Hematopoietic multipotent progenitor cell treated with erythropoietin and hydrocortisone succinate and interleukin-3 and kit ligand, for 4 days (in vitro differentiated cells): ENCODE measurements around the gene MED9.
A peak's percentile ranks its signal among the peaks of the same experiment; 100 is the strongest.

ENCODE experiments used
- DNase-seq: peaks from one replicate; pipeline ENCODE4 v3.0.0-alpha.2; 2015

MED9 gene

GRCh38 chr17:17505610-17506171, 28.9 kb downstream of the MED9 start:
- DNase-seq = no peak

GRCh38 chr17:17506181-17506741, 29.5 kb downstream of the MED9 start:
- no peak for DNase-seq

GRCh38 chr17:17506893-17507464, 30.2 kb downstream of the MED9 start:
- no peak for DNase-seq

DNA sequence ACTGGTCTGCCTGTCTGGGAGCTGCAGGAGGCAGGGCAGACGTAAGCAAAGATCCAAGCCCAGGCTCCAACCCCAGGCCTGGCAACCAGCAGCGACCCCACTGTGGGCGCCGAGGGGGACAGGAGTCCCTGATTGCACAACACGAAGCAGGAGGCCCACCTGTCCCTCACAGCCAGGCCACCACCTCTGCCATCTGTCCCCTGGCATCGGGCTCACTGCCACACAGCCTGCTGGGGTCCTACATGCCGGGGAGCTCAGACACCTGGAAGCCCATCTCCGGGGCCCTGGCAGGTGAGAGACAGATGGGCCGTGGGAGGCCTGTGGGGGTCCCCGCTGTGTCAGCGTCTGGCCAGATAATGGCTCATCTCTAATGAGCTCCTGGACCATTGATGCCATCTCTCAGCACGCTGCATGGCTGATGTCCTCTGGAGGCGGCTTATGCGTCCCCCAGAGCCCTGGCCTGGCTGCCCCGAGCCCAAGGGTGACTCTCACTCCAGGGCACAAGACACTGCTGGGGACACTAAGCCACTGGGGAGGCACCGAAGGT, 30.7 kb downstream of the MED9 start:
- no peak for DNase-seq

DNA sequence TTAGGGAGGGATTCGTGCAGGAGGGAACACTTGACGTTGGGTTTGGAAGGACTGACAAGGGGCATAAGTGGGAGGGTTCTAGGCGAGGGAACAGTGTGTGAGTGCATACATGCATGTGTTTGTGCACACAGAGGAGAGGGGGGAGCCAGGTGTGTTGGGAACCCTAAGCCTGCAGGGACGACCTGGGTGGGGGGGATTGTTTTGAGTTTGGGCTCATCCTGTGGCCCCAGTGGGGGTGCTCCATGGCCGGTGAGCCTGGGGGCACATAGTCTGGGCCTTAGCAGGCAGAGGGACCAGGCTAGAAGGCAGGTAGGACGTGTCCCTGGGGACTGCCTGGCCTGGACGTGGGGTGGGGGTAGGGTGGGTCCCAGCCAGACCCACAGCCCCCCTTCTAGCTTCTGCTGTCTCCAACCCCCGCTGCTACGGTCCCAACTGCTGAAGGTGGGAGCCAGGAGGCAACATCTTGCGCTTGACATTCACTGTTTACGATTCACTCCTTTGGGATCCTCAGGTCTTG, 31.3 kb downstream of the MED9 start:
- DNase-seq = no peak

DNA sequence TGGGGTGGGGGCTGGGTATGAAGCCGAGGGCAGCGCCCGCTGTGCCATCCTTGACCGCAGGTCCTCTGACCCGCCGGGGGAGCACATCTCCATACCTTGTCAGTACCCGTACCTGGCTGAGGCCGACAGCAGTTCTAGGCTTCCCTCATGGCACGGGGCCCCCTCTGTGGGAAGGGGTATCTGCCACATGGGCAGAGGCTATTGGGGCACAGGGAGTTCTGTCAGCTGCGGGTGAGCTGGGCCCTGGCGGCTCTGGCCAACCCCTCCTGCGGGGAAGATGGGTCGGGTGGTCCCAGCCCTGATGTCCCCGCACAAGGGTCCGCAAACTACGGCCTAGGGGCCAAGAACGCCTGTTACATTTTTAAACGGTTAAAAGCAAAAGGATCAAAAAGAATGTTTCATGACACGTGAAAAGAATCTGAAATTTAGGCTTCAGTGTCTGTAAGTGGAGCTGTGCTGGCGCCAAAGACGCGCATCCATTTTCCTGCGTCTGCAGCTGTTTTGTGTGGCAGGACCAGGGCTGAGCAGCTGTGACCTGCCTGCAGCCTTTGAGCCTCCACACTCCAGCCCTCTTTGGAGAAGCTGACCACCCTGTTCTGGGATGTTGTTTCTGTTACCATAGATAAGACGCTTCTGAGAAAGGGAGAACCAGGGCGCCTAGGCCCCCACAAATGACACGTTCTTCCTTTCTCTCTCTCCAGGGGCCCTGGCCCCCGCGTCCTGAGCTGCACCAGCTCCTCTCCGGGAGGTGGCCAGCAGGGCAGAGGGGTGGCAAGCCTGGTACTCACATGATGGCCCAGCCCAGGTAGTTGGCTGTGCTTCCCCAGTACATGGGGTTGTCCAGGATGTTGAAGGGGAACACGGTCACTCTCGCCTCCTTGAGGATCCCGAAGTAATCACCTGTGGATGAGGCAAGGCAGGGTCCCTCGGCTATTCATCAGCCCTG, 32.1 kb downstream of the MED9 start:
- DNase-seq = peak; percentile 78

DNA sequence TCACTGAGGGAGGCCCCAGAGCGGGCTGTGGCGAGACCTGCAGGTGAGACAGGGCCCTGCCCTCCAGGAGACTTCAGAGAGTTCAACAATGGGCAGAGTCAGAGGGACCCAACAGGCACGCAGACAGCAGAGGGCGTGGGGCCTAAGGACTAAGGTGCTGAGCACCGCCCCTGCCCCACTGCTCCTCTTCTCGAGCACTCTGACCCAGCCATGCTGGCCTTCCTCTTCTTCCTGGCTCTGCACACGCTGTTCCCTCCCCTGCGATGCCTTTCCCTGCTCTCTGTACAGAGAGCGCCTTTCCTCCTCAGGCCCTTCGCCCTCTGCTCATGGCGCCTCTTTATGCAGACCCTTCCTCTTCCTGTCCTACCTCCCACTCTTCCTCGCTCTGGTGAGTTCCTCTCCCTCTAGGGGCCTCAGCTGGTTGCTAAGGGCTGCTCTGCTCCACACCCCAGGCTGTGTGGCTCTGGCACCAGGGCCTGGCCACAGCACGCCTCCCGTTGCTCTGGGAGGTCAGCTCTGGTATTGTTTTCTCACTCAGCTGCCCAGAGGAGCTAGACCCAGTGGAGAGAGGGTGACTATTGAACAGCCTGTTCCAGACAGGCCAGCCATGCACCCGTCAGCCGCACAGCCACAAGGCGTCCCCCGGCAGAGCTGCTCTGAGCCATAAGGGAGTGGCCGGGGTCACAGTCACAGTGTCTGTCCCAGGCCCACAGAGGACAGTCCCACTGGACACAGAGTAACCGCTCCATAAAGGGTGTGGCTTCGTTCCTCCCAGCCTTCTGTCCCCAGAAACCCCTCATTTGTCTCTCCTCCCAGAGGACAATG, 33.0 kb downstream of the MED9 start:
- peak; percentile 40 for DNase-seq

DNA sequence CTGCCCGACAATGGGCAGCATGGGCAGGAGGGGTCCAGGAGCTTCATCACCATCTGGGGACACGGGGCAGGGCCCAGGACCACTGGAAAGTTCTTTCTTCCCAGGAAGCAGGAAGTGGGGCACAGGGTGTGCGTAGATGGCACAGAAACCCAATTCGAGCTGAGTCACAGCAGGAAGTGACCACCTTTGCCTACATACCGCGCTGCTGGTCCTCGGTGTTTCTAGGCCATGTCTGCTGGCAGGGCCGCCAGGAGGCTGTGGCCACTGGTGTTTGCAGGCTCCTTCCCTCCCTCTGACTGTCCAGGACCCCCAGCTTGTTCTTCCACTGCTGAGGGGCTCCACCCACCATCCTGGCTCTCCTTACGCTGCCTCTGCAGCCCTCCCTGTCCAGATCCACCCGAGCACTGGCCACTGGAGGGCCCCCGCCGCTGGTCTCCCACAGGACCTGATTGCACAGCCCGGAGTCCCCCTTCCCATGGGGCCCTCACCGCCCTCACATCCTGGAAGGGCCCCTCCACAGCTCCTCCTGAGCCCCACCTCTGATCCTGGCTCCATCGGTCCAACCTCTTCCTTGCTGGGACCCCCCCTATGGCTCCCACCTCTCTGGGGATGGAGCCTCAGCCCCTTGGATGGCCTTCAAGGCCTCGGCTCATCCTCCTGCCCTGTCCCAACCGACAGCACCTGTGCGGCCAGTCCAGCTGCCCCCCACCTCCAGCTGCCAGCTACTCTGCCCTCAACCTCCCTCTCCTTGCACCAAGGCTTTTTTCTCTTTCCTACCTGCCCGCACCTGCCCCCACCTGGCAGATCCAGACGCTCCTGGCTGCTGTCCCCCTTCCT, 33.9 kb downstream of the MED9 start:
- peak; percentile 51 for DNase-seq

GRCh38 chr17:17511293-17511741, 34.5 kb downstream of the MED9 start:
- DNase-seq = peak; percentile 66

DNA sequence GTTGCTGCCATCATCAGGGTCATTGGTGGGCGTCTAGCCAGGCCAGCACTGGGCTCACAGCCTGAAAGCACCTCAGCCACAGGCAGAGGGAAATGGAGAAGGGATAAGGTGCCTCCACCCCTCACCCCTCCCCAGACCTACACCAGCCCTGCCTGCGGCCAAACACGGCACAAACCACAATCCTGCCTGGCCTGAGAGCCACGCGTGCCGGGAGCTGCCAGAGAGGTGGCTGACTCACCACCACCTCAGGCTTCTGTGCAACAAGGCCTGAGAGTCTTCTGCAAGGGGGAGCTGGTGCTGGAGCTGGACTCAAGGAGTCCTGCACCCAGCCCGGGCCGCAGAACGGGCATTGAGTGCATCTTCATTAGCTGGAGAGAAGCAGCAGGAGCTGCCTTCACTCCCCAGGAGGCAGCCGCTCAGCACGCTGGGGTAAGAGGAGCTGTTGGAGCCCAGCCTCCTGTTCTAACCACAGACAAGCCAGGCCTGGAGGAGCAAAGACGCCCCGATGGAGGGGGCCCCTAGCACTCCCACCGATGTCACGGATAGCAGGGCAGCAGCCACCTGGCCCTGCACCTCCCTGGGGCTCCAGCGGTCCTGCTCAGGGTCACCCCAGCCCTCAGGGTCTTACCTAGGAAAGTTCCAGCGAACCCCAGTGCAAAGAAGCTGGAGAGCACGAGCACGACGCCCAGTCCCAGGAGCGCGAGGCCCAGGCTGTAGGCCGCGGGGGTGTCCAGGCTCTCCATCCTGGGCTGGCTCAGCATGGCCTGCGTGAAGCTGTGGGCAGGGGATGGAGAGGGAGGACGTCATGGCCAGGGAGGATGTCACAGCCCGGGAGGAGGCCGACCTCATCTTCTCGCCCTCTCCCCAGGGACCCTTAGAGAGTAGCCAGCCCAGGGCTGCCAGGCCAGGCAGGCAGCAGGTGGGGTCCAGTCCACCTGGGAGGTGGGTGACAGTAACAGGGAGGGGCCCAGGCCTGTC, 35.4 kb downstream of the MED9 start:
- peak; percentile 91 for DNase-seq

DNA sequence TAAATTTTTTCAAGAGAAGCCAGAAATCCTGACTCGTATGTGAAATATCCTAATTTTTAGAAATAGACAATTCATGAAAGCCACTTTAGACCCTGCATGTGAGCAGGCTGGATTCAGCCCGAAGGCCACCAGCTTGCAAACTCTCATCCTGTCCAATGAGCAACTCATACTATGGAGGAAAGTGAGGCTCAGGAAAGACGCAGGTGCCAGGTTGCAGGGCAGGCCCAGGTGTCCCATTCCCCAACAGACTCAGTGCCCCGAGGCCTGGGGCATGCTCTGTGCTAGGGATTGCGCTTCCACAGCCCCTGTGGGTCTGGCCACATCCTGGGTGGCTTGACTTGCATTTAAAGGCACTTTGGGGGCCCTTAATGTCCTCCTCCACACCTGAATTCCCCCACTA, 36.1 kb downstream of the MED9 start:
- DNase-seq = no peak

GRCh38 chr17:17513626-17514025, 36.8 kb downstream of the MED9 start:
- DNase-seq = no peak

- DNase-seq = no peak
Measured at GRCh38 chr17:17514361-17514992, 37.7 kb downstream of the MED9 start.

GRCh38 chr17:17514993-17515933, 38.5 kb downstream of the MED9 start:
- DNase-seq = no peak

GRCh38 chr17:17515934-17516930, 39.4 kb downstream of the MED9 start:
- no peak for DNase-seq

DNA sequence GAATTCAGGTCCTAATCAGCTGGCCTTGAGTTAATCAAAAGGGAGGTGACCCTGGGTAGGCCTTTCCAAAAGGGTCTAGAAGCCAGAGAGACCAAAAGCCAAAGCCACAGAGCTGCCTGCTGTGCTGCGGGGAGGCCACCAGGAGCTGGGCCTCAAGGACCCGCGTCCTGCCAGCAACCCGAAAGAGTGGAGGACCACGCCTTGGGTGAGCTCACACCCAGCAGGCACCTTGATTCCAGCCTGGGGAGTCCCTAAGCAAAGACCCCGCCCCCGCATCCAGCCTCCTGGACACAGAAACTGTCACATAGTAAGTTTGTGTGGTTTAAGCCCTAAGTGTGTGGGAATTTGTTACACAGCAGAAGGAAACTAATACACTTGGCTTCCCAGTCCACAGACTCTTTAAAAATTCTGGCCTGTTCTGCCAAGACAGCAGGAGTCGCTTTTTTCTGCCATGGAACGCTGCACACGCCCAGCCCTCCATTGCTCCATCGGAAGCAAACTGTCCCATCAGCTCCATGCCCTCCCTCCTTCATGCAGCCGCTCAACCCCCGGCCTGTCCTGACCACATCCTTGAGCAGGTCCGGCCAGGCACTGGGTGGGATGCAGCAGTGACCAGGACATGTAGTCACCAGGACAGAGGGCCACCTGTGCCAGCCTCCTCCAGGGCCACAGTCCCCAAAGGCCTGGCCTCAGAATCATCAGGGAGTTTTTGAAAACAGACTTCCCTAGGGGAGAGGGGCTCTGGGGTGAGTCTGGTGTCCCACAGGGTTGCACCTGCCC, 40.3 kb downstream of the MED9 start:
- no peak for DNase-seq
